A673 (cell line): Measurements from ENCODE around the gene PRDM16.

Experiments
- EZH2 ChIP-seq: fragments of 200-600 bp; sonication (generic); IDR thresholded peaks from 2 replicates; pipeline ENCODE4 v1.6.1; 2017; ENCODE audit warnings: borderline replicate concordance, low read depth, mild to moderate bottlenecking, mixed read lengths, antibody characterized with exemption, low read length; ENCODE audit not compliant: poor library complexity, severe bottlenecking
- TF ChIP-seq, protein P1 (sequence below): fragments of 300-800, 200-600 bp; sonication (generic); conservative IDR thresholded peaks from 2 replicates; pipeline ENCODE4 v1.5.1; 2017; ENCODE audit warnings: low read depth, mild to moderate bottlenecking, antibody characterized with exemption, low read length, moderate library complexity, mixed read lengths

- TF ChIP-seq, protein P1, sequence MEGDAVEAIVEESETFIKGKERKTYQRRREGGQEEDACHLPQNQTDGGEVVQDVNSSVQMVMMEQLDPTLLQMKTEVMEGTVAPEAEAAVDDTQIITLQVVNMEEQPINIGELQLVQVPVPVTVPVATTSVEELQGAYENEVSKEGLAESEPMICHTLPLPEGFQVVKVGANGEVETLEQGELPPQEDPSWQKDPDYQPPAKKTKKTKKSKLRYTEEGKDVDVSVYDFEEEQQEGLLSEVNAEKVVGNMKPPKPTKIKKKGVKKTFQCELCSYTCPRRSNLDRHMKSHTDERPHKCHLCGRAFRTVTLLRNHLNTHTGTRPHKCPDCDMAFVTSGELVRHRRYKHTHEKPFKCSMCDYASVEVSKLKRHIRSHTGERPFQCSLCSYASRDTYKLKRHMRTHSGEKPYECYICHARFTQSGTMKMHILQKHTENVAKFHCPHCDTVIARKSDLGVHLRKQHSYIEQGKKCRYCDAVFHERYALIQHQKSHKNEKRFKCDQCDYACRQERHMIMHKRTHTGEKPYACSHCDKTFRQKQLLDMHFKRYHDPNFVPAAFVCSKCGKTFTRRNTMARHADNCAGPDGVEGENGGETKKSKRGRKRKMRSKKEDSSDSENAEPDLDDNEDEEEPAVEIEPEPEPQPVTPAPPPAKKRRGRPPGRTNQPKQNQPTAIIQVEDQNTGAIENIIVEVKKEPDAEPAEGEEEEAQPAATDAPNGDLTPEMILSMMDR: no peak
- no peak for TF ChIP-seq EZH2
Observed at GRCh38 chr1:3033790-3034090, 35.3 kb upstream of the PRDM16 start.
